Measurements from ENCODE around the gene YWHAH. TPM values are rescaled to one million over a fixed set of nuclear protein-coding genes. Genes with fewer than 3 reads are reported as not detected.

The YWHAH gene
- total and polyA plus RNA-seq, 4 donors = 26.1 to 75.0 (median 42.4) TPM

- Histone ChIP-seq H3K9ac (ENCODE audit: low read depth in 1 of 2, low read length in 2 of 2) (no peak overlapping the region), H3K9me3 (ENCODE audit: control insufficient read depth in 4 of 4, low read length in 3 of 4) (no peaks in the 10 kb centered on the region), H3K4me3 (ENCODE audit: low read depth in 1 of 3, low read length in 3 of 3) (no peak overlapping the region), H3K36me3 (ENCODE audit: control insufficient read depth in 4 of 4, insufficient read depth in 3 of 4, low read depth in 1 of 4, low read length in 3 of 4) (peaks cover 4 to 51% (median 31%) of the 10 kb centered on the region in 4 donors), H3K4me1 (ENCODE audit: control insufficient read depth in 4 of 4, insufficient read depth in 4 of 4, low read length in 3 of 4) (no peaks in the 10 kb centered on the region), H3K27me3 (ENCODE audit: control insufficient read depth in 4 of 4, insufficient read depth in 4 of 4, low read length in 3 of 4) (no peaks in the 10 kb centered on the region), H3K27ac (ENCODE audit: low read depth in 1 of 2, low read length in 2 of 2) (no peak overlapping the region)
- DNase-seq (ENCODE audit: low spot score) = no peak
- no peak for TF ChIP-seq TAF1 (conservative IDR thresholded peaks at IDR 0.05)
- 93% methylated on average over 4 of the region's 4 CpGs for WGBS
Measured at GRCh38 chr22:31899669-31900068, 44.7 kb upstream of the YWHAH start.

- TF ChIP-seq MAX (IDR thresholded peaks at IDR 0.05) (no peak), TAF1 (conservative IDR thresholded peaks at IDR 0.05) (no peak), FOXA1 (IDR thresholded peaks at IDR 0.05) (no peak), GABPA (IDR thresholded peaks at IDR 0.05 in 1 of 2, conservative IDR thresholded peaks at IDR 0.05 in 1 of 2) (no peak), HNF4G (IDR thresholded peaks at IDR 0.05) (no peak), ATF3 (IDR thresholded peaks at IDR 0.05) (no peak), REST (IDR thresholded peaks at IDR 0.05) (no peak), ZBTB33 (IDR thresholded peaks at IDR 0.05) (no peak), HNF4A (conservative IDR thresholded peaks at IDR 0.05) (no peak), FOXA2 (IDR thresholded peaks at IDR 0.05) (no peak), YY1 (IDR thresholded peaks at IDR 0.05) (no peak), CTCF (IDR thresholded peaks at IDR 0.05; ENCODE audit: low read depth, low read length, missing input control) (no peak), RAD21 (IDR thresholded peaks at IDR 0.05) (no peak), JUND (IDR thresholded peaks at IDR 0.05) (no peak), SP1 (IDR thresholded peaks at IDR 0.05) (no peak), EGR1 (IDR thresholded peaks at IDR 0.05; ENCODE audit: low read depth in 2 of 2) (no peak), NR2F2 (IDR thresholded peaks at IDR 0.05) (no peak)
- Histone ChIP-seq H3K27ac (ENCODE audit: low read depth in 1 of 2, low read length in 2 of 2) (no peak overlapping the region), H3K27me3 (ENCODE audit: control insufficient read depth in 4 of 4, insufficient read depth in 4 of 4, low read length in 3 of 4) (no peaks in the 10 kb centered on the region), H3K4me3 (ENCODE audit: low read depth in 1 of 3, low read length in 3 of 3) (no peak overlapping the region), H3K9ac (ENCODE audit: low read depth in 1 of 2, low read length in 2 of 2) (no peak overlapping the region), H3K4me1 (ENCODE audit: control insufficient read depth in 4 of 4, insufficient read depth in 4 of 4, low read length in 3 of 4) (no peaks in the 10 kb centered on the region), H3K36me3 (ENCODE audit: control insufficient read depth in 4 of 4, insufficient read depth in 3 of 4, low read depth in 1 of 4, low read length in 3 of 4) (peaks cover 8 to 58% (median 38%) of the 10 kb centered on the region in 4 donors), H3K9me3 (ENCODE audit: control insufficient read depth in 4 of 4, low read length in 3 of 4) (no peaks in the 10 kb centered on the region)
- no peak for DNase-seq (ENCODE audit: low spot score)
- WGBS = 85% methylated on average over 6 of the region's 6 CpGs
Measured at GRCh38 chr22:31901388-31902137, 42.8 kb upstream of the YWHAH start.
